ENCODE results near the gene HPS5.

- TF ChIP-seq CTCF (IDR thresholded peaks at IDR 0.05): no peak
- no peak for TF ChIP-seq POLR2A (IDR thresholded peaks at IDR 0.05; ENCODE audit: low read depth)
Observed at GRCh38 chr11:18280438-18281045, 41.4 kb downstream of the HPS5 start.

Measured in esophagus muscularis mucosa (tissue), 3 donors.